HPDE6-E6E7 (cell line): ENCODE data around the gene LCN15.
"Not testable (repeated sequence)": the region's sequence is repeated elsewhere in the genome, so short reads cannot be mapped to it uniquely, and the experiment has no call there.

Experiments
- DNase-seq: peaks from one replicate; pipeline ENCODE4 v3.0.0; 2011; ENCODE audit warnings: missing footprints; ENCODE audit errors: extremely low spot score

The LCN15 gene

DNA sequence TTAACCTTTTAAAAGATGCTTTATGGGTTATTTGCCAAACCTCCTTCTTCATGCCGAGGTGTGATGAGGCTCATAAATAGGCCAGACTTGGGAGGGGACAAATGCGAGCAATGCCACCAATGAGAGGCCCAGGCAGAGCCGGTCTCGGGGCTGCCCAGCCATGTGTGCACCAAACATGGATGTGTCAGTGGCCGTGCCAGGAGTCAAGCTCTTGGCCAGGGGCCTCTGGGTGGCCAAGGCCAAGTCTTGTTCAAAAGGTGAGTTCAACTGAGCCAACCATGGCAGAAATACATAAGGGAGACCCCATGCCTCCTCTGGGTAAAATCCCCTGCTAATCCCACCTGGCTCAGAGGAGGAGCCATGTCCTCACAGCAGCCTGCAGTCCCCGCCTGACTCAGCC, 10.9 kb upstream of the LCN15 start:
- no peak for DNase-seq

DNA sequence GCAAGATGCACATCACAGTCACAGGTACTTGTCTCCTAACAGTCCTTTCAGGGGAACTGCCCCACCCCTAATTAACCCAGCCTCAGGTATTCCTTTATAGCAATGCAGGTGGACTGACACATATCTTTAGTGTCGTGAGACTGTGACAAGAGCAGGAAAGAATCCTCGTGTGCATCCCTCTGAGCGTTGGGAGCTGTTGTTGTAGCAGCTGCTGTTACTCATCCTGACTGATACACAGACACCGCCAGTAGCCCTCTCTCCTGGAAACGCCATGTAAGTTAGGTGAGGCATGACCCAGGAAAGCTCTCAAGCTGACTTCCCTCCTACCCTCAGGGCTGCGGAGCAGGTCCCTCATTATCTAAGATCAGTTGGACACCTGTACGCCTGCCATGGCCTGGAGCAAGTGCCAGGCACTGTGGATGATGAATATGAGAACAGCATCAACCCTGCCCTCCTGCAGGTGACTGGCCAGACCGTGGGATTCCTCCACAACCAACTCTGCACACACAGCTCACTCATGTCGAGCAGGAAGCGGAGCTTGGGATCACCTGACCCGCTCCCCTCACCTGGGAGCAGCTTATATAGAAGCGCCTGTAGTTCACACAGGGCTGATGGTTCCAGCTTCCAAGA, 10.2 kb upstream of the LCN15 start:
- DNase-seq: no peak

DNA sequence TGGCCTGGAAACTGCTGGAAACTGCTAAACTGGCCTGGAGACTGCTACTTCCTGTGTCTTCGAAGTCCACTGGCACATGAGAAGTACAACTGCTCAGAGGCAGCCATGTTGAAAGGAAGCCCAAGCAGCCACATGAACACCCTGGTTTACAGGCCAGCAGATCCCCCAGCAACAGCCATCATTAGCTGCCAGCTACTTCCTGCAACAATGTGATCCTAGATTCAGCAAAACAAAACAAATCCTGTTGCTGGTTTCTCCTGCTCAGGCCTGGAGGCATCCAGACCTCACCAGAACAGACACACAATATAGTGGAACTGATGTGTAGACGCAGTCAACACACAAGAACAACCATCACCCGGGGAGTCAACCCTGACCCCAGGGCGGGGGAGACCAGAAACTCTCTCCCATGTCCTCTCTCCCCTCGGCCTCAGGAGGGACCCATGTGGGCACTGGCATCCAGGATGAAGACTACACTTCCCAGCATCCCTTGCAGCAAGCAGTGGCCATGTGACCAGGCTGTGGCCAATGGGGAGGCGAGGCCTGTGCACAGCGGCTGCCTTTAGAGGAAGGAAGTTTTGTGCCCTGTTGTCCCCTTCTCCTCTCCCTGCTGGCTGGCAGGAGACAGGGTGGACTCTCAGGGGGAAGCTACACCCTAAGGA, 9.2 kb upstream of the LCN15 start:
- DNase-seq: no peak

DNA sequence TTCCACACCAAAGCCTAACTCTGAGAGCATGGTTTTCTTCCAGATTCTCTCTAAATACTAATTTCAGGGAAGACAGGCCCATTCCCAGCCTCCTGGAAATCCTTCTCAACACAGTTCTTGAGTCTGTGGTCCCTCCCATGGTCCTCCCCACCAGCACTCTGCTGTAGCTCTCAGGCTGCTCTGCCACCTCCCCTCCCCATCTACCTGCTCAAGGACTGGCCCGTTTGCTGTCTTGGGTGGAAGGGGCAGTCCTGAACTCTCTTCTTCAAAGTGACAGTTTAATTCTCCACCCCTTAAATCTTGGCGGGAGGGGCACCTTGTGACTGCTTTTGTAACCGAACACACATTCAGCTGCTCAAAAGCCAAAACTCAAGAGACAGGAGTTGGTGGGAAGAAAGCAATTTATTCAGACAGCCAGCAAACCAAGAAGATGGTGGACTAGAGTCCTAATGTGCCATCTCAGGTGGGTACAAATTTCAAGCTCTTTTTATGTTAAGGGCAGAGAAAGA, 7.6 kb upstream of the LCN15 start:
- no peak for DNase-seq

DNA sequence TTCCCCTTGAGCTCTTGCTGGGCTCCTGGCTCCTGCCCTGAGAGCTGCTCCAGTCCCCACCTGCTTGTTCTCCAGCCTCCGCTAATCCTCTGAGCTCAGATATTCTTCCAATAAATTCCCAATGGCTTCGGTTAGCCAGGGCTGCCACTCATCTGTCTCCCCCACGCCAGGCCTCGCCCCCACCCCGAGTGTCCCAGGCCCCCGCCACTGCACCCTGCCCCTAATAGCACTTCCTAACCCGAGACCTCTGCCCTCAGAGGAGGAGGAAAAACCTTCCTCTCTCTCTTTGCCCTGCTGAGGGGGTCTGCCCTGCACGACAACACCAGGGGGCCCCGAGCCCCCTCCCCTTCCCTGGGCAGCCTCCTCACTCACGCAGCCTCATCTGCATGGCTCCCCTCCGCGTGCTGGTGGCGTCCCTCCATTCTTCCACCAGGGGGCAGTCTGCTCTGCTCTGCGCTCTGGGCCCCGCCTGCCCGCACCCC, 5.4 kb upstream of the LCN15 start:
- no peak for DNase-seq

DNA sequence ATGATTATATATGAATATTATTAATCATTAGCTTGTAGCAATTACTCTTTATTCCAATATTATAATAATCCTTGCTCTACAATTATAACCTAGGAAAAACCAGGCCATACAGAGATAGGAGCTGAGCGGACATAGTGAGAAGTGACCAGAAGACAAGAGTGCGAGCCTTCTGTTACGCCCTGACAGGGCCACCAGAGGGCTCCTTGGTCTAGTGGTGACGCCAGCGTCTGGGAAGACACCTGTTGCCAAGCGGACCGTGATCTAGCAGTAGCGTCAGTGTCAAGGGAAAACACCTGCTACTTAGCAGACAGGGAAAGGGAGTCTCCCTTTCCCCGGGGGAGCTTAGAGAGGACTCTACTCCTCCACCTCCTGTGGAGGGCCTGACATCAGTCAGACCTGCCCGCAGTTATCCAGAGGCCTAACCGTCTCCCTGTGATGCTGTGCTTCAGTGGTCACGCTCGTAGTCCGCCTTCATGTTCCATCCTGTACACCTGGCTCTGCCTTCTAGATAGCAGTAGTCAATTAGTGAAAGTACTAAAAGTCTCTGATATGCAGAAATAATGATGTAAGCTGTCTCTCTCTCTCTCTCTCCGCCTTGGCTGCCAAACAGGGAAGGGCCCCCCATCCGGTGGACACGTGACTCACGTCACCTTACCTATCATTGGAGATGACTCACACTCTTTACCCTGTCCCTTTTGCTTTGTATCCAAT, 2.2 kb upstream of the LCN15 start:
- not testable (repeated sequence) for DNase-seq

DNA sequence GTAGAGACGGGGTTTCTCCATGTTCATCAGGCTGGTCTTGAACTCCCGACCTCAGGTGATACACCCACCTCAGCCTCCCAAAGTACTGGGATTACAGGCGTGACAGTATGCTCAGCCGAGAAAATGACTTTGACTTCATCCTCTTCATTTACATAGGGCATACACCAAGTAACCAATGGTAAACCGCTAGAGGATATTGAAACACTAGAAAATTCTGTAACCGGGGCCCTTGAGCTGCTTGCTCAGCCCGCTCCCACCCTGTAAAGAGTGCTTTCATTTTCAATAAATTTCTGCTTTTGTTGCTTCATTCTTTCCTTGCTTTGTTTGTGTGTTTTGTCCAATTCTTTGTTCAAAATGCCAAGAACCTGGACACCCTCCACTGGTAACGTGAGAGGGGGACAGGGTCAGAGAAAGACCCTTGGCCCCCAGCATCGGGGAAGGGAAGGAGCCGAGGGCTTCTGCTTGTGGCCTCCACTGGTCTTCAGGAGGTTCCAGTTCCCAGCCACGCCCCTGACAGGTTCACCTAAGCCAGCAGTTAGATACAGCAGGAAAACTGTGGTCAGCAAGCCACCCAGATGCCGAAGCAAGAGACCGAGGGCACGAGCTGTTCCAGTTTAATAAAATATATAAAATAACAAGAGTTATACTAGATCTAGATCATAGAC, 1.6 kb upstream of the LCN15 start:
- DNase-seq: not testable (repeated sequence)

DNA sequence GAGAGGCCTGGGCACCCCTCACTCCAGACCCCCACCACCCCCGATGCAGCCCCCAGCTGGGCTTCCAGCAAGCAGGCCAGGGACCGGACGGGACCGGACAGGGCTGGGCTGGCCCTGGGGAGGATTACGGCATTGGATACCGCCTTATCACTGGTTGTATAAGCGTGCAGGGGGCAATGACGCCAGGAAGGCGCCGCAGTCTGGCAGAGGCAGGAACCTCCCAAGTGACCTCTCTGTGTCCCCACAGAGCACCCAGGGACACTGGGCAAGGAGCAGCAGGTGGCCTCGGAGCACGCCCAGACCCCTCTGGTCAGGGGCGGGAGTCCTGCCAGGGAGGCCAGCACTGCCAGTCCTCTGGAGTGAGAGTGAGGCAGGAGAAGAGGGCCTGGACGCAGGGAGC, 723 bp upstream of the LCN15 start:
- DNase-seq: no peak

DNA sequence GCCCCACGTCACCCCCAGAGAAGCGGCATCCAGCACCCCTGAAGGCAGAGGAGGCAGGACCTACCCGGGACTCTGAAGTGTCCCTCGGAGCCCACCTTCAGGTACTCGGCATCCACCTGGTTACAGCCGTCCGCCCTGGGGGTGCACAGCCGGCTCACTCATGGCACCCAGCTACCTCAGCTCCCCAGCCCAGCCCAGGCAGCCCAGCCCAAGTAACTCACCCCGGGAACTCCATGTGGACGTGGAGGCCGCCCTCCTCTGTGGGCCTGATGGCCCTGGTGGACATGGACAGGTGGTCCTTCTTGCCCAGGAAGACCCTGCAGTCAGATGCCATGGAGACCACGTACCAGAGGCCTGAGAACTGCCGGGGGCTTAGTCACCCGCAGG, 676 bp downstream of the LCN15 start:
- no peak for DNase-seq

DNA sequence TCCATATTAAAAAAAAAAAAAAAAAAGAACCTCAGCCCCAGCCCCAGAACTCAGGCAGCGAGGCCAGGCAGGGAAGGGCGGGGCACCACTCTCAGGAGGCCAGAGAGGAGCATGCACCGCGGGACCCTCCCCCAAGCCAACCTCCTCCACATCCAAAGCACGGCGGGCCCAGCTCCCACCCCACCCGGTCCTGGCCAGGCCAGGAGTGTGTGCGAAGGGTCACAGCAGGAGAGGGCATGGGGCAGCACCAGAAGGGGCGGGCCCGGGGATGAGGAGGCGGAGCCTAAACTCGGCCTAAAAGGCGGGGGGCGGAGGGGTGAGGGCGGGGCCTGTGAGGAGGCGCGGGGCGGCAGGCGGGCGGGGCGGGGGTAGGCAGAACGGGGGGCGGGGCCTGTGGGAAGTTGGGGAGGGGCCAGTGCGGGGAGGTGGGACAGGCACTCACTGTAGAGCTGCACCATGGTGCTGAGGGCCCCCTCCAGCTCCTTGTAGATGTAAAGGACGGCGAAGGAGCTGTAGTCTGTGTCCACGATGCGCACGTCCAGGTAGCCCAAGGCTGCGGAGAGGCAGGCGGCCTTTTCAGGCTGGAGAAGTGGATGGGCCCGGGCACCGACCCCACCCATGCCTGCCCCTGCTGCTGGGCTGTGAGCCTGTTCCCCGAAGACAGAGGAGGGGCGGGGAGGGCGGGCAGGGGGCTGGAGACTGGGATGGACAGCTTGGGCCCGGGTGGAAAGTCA, 1.2 kb downstream of the LCN15 start:
- no peak for DNase-seq

DNA sequence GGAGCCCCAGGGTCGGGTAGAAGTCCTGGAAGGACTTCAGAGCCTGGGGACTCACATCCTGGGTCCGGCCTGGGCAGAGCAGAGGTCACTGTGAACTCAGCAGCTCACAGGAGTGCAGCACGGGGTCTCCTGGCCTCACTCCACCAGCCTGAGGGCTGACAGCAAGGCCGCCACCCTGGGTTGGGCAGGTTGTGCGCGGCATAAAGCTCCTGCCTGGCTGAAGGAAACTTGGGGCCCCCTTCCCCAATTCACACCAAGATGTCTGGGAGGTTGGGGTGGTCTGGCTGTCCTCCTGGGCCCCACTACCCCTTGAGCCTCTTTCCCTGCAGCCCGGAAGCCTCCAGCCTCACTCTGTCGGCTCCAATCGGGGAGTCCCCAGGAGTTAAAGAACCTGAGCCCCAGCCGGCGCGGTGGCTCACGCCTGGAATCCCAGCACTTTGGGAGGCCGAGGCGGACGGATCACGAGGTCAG, 2.1 kb downstream of the LCN15 start:
- DNase-seq: no peak

DNA sequence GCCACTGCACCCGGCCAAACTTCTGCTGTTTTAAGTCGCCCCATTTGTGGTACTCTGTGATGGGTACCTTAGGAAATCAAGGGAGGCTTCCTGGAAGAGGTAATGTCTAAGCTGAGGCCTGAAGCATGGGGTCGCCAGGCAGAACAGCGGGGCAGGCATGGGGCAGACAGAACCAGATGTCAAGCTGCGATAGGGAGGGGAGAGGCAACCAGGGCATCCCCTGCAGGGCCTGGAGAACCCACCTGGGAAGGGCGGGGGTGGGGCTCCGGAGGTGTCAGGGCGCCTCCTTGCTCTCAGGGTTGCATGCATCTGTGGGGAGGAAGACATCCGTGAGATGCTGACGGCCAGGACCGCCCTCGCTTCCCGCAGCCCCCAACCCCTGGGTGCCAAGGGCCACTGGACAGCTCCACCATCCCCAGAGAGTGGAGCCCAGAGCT, 2.8 kb downstream of the LCN15 start:
- DNase-seq: no peak

DNA sequence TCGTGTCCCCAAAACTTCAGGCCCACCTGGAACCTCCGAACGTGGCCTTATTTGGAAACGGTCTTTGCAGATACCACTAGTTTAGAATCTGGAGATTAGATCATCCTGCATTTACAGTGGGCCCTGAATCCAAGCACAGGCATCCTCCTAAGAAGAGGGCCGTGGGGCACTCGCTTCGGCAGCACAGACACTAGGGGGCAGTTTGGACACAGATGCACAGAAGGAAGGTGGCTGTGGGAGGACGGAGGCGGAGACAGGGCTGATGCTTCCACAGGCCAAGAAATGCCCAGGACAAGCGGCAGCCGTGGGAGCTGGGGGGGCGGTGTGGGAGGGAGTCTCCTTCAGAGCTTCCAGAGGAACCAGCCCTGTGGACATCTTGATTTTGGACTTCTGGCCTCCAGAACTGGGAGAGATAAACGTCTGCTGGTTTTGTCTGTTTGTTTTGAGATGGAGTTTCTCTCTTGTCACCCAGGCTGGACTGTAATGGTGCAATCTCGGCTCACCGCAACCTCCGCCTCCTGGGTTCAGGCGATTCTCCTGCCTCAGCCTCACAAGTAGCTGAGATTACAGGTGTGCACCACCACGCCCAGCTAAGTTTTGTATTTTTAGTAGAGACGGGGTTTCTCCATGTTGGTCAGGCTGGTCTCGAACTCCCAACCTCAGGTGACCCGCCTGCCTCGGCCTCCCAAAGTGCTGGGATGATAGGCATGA, 3.3 kb downstream of the LCN15 start:
- DNase-seq: not testable (repeated sequence)

DNA sequence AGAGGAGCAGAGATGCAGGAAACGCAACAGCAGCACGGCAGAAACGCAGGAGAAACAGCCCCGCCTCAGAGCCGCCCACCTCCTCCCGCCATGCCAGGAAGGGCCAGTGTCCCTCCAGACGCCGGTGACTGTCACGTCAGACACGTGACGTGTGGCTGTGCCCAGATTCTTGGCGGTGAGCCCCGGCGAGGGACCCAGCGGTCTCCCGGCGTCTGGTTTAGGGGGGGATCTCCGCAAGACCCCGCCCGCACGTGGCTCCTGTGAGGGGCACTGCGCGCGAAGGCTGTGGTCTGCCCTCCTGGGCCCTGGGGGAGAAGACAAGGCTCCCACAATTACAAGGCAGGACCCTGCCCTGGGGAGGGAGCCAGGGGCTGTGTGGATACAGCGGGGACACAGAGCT, 3.9 kb downstream of the LCN15 start:
- no peak for DNase-seq

DNA sequence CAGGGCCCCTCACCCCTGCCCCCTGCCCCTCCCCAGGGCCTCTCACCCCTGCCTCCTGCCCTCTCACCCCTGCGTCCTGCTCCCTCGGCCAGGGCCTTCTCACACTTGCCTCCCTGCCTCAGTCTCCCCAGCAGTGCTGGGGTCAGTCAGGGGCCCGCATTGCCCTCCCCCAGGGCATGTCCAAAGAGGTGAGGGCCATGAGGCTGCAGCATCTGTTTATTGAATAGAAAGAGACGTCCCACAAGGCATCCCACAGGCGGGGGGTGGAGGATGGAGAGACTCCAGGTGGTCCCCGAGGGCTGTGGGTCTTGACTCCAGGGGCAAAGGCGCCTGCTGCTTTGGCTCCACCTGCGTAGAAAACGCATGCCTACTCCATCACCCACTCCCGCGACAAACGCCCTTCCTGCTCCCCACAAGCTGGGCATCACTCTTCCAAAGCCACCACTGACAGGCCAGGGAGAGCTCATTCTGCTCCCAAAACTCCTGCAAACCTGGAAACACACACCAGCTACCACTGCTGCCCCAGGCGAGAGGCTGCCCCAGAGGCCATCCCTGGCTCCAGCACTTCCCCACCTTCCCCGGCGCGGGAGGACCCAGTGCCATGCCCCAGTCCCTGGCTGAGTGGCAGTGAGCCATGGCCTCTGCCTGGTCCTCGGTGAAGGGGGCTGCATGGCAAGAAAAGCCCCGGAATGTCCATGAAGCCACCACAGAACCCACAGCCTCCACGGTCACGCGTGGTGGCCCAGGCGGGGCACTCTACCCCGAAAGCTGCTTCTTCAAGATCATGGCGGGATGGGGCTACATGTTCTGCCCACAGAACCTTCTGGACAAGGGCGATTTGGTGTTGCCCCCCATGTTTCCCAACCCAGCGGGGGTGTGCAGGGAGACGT, 4.6 kb downstream of the LCN15 start:
- DNase-seq: no peak

DNA sequence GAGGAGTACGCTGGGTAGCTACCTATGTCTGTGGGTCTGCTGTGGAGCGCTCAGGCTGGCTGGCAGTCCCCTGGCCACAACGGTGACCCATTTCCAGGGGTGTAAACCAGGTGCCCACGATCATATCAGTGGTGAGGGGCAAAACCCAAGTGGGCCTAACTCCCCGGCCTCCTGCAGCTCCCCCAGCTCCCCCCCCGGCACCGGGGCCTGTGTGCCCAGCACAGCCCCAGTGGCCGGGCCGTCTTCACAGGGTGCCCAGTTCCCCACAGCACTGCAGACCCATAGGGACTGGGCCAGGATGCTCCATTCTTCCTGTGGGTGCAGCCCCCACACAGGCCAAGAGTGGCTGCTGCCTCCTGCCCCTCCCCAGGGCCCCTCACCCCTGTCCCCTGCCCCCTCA, 5.3 kb downstream of the LCN15 start:
- no peak for DNase-seq

DNA sequence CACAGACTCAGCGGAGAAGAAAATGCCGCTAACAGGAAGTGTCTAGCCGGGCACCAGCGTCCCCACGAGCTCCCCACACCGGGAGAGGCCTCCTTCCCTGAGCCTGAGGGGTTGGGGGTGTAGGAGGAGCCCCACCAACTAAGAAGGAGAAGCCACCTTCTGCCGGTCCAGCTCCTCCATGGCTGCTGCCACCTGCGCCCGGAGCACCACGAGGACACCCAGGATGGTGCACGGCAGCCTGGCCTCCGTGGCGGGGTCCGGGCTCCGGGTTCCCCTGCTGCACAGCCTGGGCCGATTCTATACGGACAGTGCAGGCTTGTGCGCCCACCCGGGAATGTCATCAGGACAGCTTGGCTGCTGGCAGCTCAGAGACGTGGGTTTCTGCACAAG, 6.6 kb downstream of the LCN15 start:
- no peak for DNase-seq

DNA sequence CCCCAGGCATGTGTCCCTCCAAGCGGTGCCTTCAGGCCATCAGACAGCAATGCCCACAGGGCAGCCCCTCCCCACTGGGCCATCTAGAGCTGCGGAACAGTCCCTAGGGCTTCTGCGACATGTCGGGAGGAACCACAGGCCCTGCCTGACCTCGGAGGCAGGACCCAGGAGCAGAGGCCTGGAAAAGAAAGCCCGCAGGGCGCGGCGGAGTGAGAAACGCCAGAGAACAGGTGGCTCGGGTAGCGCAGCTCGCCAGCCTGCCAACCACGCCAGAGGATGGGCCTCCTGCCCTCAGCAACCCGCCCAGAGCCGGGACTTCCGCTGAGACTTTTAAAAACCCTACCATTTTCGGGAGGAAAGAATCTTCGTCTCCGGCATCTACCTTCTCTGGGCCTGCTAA, 7.0 kb downstream of the LCN15 start:
- no peak for DNase-seq

DNA sequence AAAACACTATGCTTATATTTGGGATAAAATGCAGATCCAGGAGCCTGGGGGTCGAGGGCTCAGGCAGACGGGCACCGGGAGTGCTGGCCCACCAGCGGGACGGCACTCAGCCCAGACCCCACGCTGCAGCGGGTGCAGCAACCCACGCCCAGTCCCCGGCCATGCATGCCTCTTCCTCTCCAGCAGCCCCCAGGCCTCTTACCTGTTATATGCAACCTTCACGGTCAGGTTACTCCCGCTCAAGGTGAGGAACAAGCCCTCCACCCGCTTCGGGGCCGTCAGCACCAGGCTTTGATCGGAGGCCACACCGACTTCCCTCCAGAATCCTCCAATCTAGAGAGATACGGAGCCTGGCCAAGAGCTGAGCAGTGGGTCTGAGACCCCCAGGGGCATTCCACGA, 7.5 kb downstream of the LCN15 start:
- DNase-seq: no peak

DNA sequence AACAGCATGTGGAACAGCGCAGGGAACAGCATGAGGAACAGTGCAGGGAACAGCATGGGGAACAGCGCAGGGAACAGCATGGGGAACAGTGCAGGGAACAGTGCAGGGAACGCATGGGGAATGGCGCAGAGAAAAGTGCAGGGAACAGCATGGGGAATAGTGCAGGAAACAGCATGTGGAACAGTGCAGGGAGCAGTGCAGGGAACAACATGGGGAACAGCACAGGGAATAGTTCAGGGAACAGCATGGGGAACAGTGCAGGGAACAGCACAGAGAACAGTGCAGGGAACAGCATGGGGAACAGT, 8.2 kb downstream of the LCN15 start:
- DNase-seq: no peak
